Endodermal cell (in vitro differentiated cells): ENCODE data around the gene BSN. TPM values are rescaled to one million over a fixed set of nuclear protein-coding genes. Genes with fewer than 3 reads are reported as not detected.

Experiments used
- DNase-seq: peaks from one replicate; pipeline ENCODE4 v3.0.0-alpha.2; 2017
- H3K27ac ChIP-seq: 2 replicates; pipeline ENCODE4 v1.5.1; 2013; ENCODE audit warnings: mild to moderate bottlenecking, low read depth, low read length, moderate library complexity
- H3K27me3 ChIP-seq: 2 replicates; pipeline ENCODE4 v1.6.1; 2013; ENCODE audit warnings: mild to moderate bottlenecking, low read length, moderate library complexity; ENCODE audit not compliant: insufficient read depth, control insufficient read depth, poor library complexity, severe bottlenecking
- H3K36me3 ChIP-seq: 2 replicates; pipeline ENCODE4 v1.7.0; 2013; ENCODE audit warnings: mild to moderate bottlenecking, low read length, moderate library complexity; ENCODE audit not compliant: control insufficient read depth, insufficient read depth
- H3K4me1 ChIP-seq: one replicate; pipeline ENCODE4 v1.7.0; 2013; ENCODE audit warnings: low read length; ENCODE audit not compliant: control insufficient read depth, insufficient read depth
- H3K4me3 ChIP-seq: 2 replicates; pipeline ENCODE4 v1.5.1; 2013; ENCODE audit warnings: mild to moderate bottlenecking, low read length, moderate library complexity
- H3K9ac ChIP-seq: 2 replicates; pipeline ENCODE4 v1.6.1; 2013; ENCODE audit warnings: mild to moderate bottlenecking, low read length, moderate library complexity; ENCODE audit not compliant: poor library complexity, severe bottlenecking; ENCODE audit errors: extremely low read depth
- H3K9me3 ChIP-seq: 2 replicates; pipeline ENCODE4 v1.6.1; 2013; ENCODE audit warnings: mild to moderate bottlenecking, low read length, moderate library complexity; ENCODE audit not compliant: control insufficient read depth
- H3K27ac Mint-ChIP-seq: 2 replicates; pipeline ENCODE4 v1.8.0; 2020; ENCODE audit warnings: mixed read lengths
- H3K27me3 Mint-ChIP-seq: 2 replicates; pipeline ENCODE4 v1.8.0; 2021; ENCODE audit warnings: mild to moderate bottlenecking, mixed read lengths; ENCODE audit not compliant: insufficient read depth
- H3K36me3 Mint-ChIP-seq: 2 replicates; pipeline ENCODE4 v1.8.0; 2020; ENCODE audit warnings: low read depth, mixed read lengths
- H3K4me1 Mint-ChIP-seq: 2 replicates; pipeline ENCODE4 v1.8.0; 2020; ENCODE audit warnings: mixed read lengths
- H3K4me3 Mint-ChIP-seq: 2 replicates; pipeline ENCODE4 v1.8.0; 2020; ENCODE audit warnings: mild to moderate bottlenecking, moderate library complexity, mixed read lengths
- H3K9me3 Mint-ChIP-seq: 2 replicates; pipeline ENCODE4 v1.8.0; 2020; ENCODE audit warnings: mild to moderate bottlenecking, mixed read lengths
- CTCF ChIP-seq: fragments of 200-600 bp; sonication (generic); conservative IDR thresholded peaks from 2 replicates; pipeline ENCODE4 v1.5.0; 2021; ENCODE audit warnings: antibody characterized with exemption, mild to moderate bottlenecking
- WGBS, 2 experiments: methylation state at CpG; one replicate each; pipeline versions ENCODE4 v1.1.5 to v1.1.7; 2013; ENCODE audit warnings: missing lambda C conversion rate in 2 of 2, mixed read lengths in 1 of 2; ENCODE audit not compliant: insufficient coverage in 1 of 2, insufficient read length in 1 of 2; 5-methylcytosine and 5-hydroxymethylcytosine counted together
- total RNA-seq, 2 donors: library from RNA; stranded (reverse); fragmentation: NEBNext Ultra II Directional in 1 of 2; extraction: Animal tissue kit (Norgen Biotek cat#: 25700) in 1 of 2; gene quantifications; 2 replicates in 1 of 2; 3 replicates in 1 of 2; pipeline ENCODE4 v1.2.1, GENCODE V29; 2021

Gene BSN
- total RNA-seq, 2 donors from 2014 or later, result 2.4 to 2.5 TPM

- Histone ChIP-seq H3K36me3 (peaks cover 5% of the 10 kb centered on the region), H3K9ac (no peak overlapping the region), H3K4me1 (no peaks in the 10 kb centered on the region), H3K27me3 (no peaks in the 10 kb centered on the region), H3K9me3 (no peaks in the 10 kb centered on the region), H3K27ac (no peak overlapping the region), H3K4me3 (no peak overlapping the region)
- Mint-ChIP-seq H3K4me1 (no peaks in the 10 kb centered on the region), H3K27me3 (no peaks in the 10 kb centered on the region), H3K9me3 (no peaks in the 10 kb centered on the region), H3K27ac (no peak overlapping the region), H3K4me3 (no peak overlapping the region), H3K36me3 (peaks cover 16% of the 10 kb centered on the region)
- peak; percentile 87 for TF ChIP-seq CTCF
- peak; percentile 89 for DNase-seq
- 81 to 86% methylated on average over 9 to 14 of the region's 14 CpGs for WGBS, 2 experiments
Observed at GRCh38 chr3:49703443-49703927, 149.2 kb downstream of the BSN start.

- Histone ChIP-seq H3K4me1 (no peaks in the 10 kb centered on the region), H3K9me3 (no peaks in the 10 kb centered on the region), H3K4me3 (no peak overlapping the region), H3K9ac (no peak overlapping the region), H3K36me3 (peaks cover 5% of the 10 kb centered on the region), H3K27ac (no peak overlapping the region), H3K27me3 (no peaks in the 10 kb centered on the region)
- Mint-ChIP-seq H3K36me3 (peaks cover 17% of the 10 kb centered on the region), H3K9me3 (no peaks in the 10 kb centered on the region), H3K27ac (peak overlapping the region; percentile 7), H3K27me3 (no peaks in the 10 kb centered on the region), H3K4me3 (no peak overlapping the region), H3K4me1 (no peaks in the 10 kb centered on the region)
- 96 to 98% methylated on average over 3 to 7 of the region's 7 CpGs for WGBS, 2 experiments
- DNase-seq, result no peak
- no peak for TF ChIP-seq CTCF
Observed at GRCh38 chr3:49703956-49704355, 149.7 kb downstream of the BSN start.

GRCh38 chr3:49704629-49705028 lies 150.4 kb downstream of the BSN start:
- Histone ChIP-seq H3K9me3 (no peaks in the 10 kb centered on the region), H3K9ac (no peak overlapping the region), H3K27ac (no peak overlapping the region), H3K27me3 (no peaks in the 10 kb centered on the region), H3K36me3 (peaks cover 5% of the 10 kb centered on the region), H3K4me3 (no peak overlapping the region), H3K4me1 (no peaks in the 10 kb centered on the region)
- 93 to 94% methylated on average over 5 to 8 of the region's 8 CpGs for WGBS, 2 experiments
- no peaks in the 10 kb centered on the region for H3K4me1 Mint-ChIP-seq
- no peak for TF ChIP-seq CTCF
- no peaks in the 10 kb centered on the region for H3K27me3 Mint-ChIP-seq
- no peak overlapping the region for H3K27ac Mint-ChIP-seq
- H3K9me3 Mint-ChIP-seq, result no peaks in the 10 kb centered on the region
- H3K36me3 Mint-ChIP-seq, result peaks cover 17% of the 10 kb centered on the region
- DNase-seq, result no peak
- H3K4me3 Mint-ChIP-seq, result no peak overlapping the region
